Colonic mucosa (tissue), 4 donors: Measurements from ENCODE around the gene CORO2B. TPM values are rescaled to one million over a fixed set of nuclear protein-coding genes. Genes with fewer than 3 reads are reported as not detected.

Source experiments
- DNase-seq: peaks from one replicate; pipeline ENCODE4 v3.0.0-alpha.2; 2020
- H3K27ac ChIP-seq: fragments of 200-600 bp; one replicate; pipeline ENCODE4 v1.8.0; 2021
- H3K27me3 ChIP-seq: fragments of 200-600 bp; one replicate; pipeline ENCODE4 v1.8.0; 2021
- H3K36me3 ChIP-seq: fragments of 200-600 bp; one replicate; pipeline ENCODE4 v1.8.0; 2021
- H3K4me1 ChIP-seq: fragments of 200-600 bp; one replicate; pipeline ENCODE4 v1.8.0; 2021; ENCODE audit warnings: mild to moderate bottlenecking
- H3K4me3 ChIP-seq: fragments of 200-600 bp; one replicate; pipeline ENCODE4 v1.8.0; 2021
- H3K9ac ChIP-seq, 2 donors: one replicate each; pipeline ENCODE4 v1.7.0; 2013; ENCODE audit warnings: control low read depth in 2 of 2, low read depth in 2 of 2, low read length in 2 of 2
- H3K9me3 ChIP-seq: fragments of 200-600 bp; one replicate; pipeline ENCODE4 v1.8.0; 2021
- intact Hi-C: fragments of 100-400 bp; cut with DNase I; formaldehyde crosslinking; loops from one replicate; pipeline ENCODE4 v1.14.1; 2022
- total RNA-seq, 2 donors: library from RNA; stranded (reverse); fragmentation: NEBNext Ultra II Directional in 1 of 2; extraction: Animal tissue kit (Norgen Biotek cat#: 25700) in 1 of 2; gene quantifications; one replicate each; pipeline ENCODE4 v1.2.1, GENCODE V29; 2021
- TF ChIP-seq, protein P1 (sequence below): fragments of 200-600 bp; IDR thresholded peaks from one replicate; pipeline ENCODE4 v1.8.0; 2022; ENCODE audit warnings: antibody characterized with exemption, mild to moderate bottlenecking
- donor health status: healthy.
- donor health status: DM: no; HTN: no; CAD: no.
- donor health status: DM: no; HTN: no; CAD: no.

CORO2B gene
- total RNA-seq, 2 donors from 2014 or later: 0.77 to 1.2 TPM

DNA sequence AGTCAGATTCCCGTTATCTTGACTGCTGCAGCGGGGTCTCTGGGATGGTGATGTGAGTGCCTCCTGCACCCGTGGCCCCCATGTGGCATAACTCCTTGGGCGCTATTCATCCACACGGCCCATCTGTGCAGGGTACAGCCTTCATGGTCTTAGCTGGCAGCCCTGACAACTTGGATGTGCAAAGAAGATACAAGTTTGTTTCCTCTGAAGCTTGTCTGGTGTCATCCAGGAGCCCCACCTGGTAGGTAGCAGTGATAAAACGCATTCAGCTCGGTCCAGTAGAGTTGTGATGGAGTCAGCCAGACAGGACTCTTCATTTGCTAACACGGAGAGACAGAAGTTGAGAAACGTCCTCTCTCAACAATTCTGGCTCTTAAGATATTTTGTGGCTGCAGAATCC is 53.3 kb downstream of the CORO2B start:
- DNase-seq: no peak
- TF ChIP-seq, protein P1, sequence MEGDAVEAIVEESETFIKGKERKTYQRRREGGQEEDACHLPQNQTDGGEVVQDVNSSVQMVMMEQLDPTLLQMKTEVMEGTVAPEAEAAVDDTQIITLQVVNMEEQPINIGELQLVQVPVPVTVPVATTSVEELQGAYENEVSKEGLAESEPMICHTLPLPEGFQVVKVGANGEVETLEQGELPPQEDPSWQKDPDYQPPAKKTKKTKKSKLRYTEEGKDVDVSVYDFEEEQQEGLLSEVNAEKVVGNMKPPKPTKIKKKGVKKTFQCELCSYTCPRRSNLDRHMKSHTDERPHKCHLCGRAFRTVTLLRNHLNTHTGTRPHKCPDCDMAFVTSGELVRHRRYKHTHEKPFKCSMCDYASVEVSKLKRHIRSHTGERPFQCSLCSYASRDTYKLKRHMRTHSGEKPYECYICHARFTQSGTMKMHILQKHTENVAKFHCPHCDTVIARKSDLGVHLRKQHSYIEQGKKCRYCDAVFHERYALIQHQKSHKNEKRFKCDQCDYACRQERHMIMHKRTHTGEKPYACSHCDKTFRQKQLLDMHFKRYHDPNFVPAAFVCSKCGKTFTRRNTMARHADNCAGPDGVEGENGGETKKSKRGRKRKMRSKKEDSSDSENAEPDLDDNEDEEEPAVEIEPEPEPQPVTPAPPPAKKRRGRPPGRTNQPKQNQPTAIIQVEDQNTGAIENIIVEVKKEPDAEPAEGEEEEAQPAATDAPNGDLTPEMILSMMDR: no peak
- Histone ChIP-seq H3K9me3 (no peaks in the 10 kb centered on the region), H3K27me3 (no peaks in the 10 kb centered on the region), H3K4me3 (no peak overlapping the region), H3K27ac (no peak overlapping the region), H3K4me1 (no peaks in the 10 kb centered on the region), H3K9ac (no peak overlapping the region), H3K36me3 (no peaks in the 10 kb centered on the region)
- intact Hi-C loops: no loop called here

DNA sequence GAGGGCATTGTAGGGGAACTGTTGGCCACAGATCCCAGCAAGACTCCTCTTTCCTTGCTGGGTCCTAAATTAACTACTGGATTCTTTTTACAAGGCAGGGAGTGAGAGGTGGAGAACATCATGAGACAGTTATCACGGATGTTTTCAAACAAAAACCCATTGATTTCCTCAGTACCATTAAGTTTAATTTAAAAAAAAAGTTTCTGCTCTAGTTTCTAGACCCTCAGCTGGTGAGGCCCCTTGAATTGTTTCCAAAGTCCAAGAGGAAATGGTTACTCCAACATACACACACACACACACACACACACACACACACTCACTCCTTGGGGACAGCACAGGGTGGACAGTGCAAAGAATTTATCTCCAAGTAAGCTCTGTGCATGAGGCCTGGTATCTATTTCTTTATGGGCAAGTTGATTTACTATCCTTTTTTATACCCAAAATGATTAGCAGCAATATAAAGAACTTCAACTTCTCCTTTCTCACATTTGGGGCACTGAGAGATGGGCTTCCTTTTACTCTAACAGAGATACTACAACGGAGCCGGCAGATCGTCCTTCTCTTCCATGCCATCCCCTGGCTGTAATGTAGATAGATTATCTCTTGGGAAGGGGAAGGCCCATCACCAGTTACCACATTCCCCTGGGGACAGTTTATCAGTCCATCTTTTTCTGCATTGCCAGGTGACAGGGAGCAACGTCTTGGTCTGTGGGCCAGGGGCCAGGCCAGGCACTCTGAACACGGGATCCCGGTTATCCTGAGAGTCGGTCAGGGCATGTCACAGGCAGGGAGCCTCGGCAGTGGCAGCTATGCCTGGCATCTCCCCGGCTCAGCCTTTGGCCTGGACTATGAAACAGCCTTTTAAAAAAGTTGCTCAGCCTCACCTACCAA is 54.7 kb downstream of the CORO2B start:
- no peak overlapping the region for H3K27ac ChIP-seq
- H3K9ac ChIP-seq: no peak overlapping the region
- no peak overlapping the region for H3K4me3 ChIP-seq
- intact Hi-C loops: no loop called here
- TF ChIP-seq, protein P1: no peak
- H3K27me3 ChIP-seq: no peaks in the 10 kb centered on the region
- no peaks in the 10 kb centered on the region for H3K9me3 ChIP-seq
- DNase-seq: no peak
- H3K36me3 ChIP-seq: no peaks in the 10 kb centered on the region
- H3K4me1 ChIP-seq: no peaks in the 10 kb centered on the region

DNA sequence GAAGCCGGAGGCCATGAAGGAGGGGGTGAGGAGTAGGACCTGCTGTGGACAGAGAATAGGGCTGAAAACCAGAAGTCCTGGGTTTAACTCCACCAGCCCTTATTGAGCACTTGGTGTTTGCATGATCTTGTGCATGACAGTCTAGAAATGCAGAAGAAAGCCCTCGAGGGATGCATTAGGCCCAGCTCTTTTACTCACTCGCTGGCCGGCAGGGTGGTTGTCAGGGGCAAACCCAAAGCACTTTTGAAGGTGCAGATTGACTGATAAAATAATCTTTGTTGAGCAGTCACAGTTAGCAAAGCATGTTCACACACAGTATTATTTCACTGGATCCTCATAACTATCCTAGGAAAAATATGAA is 55.3 kb downstream of the CORO2B start:
- no peak overlapping the region for H3K9ac ChIP-seq
- no peaks in the 10 kb centered on the region for H3K9me3 ChIP-seq
- H3K4me1 ChIP-seq: no peaks in the 10 kb centered on the region
- no peak for DNase-seq
- no peak overlapping the region for H3K4me3 ChIP-seq
- no peaks in the 10 kb centered on the region for H3K36me3 ChIP-seq
- intact Hi-C loops: no loop called here
- TF ChIP-seq, protein P1: no peak
- no peak overlapping the region for H3K27ac ChIP-seq
- H3K27me3 ChIP-seq: no peaks in the 10 kb centered on the region

DNA sequence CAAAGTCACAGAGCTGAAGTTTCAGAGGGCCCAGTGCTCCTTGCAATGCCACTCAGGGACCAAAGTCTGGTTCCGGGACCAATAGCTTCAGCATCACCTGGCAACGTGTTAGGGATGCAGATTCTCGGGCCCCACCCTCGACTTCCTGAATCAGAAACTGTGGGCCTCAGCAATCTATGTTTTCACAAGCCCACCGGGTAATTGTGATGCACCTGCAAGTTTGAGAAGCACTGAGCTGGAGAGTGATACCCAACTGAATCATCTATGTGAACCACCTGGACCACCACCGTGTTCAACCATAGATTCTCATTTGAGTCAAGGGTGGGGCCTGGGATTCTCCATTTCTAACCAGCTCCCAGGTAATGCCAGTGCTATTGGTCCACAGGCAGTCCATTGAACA is 55.7 kb downstream of the CORO2B start:
- Histone ChIP-seq H3K27ac (no peak overlapping the region), H3K4me3 (no peak overlapping the region), H3K27me3 (no peaks in the 10 kb centered on the region), H3K4me1 (no peaks in the 10 kb centered on the region), H3K9me3 (no peaks in the 10 kb centered on the region), H3K9ac (no peak overlapping the region), H3K36me3 (no peaks in the 10 kb centered on the region)
- DNase-seq: no peak
- intact Hi-C loops: no loop called here
- TF ChIP-seq, protein P1: no peak

DNA sequence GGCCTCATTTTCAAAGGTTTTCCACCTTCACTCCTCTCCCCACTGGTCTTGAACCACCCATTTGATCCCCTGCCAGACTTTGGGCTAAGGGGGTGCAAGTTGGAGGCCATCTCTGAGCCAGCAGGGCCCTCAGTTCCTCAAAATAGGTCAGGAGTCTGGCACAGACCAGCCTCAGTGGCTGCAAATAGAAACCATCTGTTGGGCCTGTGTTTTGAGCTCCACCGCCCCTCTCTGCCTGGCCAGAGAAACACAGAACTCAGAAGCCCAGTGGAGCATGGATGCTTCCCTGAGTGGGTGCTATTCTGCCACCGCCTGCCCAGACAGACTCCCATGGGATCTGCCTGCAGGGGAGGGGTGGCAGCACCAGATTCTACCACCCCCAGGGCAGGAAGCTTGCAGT is 56.3 kb downstream of the CORO2B start:
- no peaks in the 10 kb centered on the region for H3K36me3 ChIP-seq
- DNase-seq: no peak
- H3K27ac ChIP-seq: no peak overlapping the region
- intact Hi-C loops: no loop called here
- H3K27me3 ChIP-seq: no peaks in the 10 kb centered on the region
- no peak overlapping the region for H3K9ac ChIP-seq
- TF ChIP-seq, protein P1: no peak
- no peaks in the 10 kb centered on the region for H3K9me3 ChIP-seq
- H3K4me1 ChIP-seq: no peaks in the 10 kb centered on the region
- H3K4me3 ChIP-seq: no peak overlapping the region
